H9 (cell line): ENCODE measurements around the gene PTPMT1. TPM values are rescaled to one million over a fixed set of nuclear protein-coding genes. Genes with fewer than 3 reads are reported as not detected.
A peak's percentile ranks its signal among the peaks of the same experiment; 100 is the strongest.

Experiments used
- DNase-seq: peaks from one replicate; pipeline ENCODE4 v3.0.0-alpha.2; 2017
- H2AFZ ChIP-seq: one replicate; pipeline ENCODE4 v1.6.1; 2013; ENCODE audit warnings: mild to moderate bottlenecking, low read length, control low read depth, moderate library complexity
- H2AK5ac ChIP-seq: 2 replicates; pipeline ENCODE4 v1.6.1; 2013; ENCODE audit warnings: low read length, control low read depth, mixed read lengths; ENCODE audit not compliant: insufficient read length
- H2BK120ac ChIP-seq: one replicate; pipeline ENCODE4 v1.6.1; 2013; ENCODE audit warnings: low read depth, mild to moderate bottlenecking, low read length, control low read depth, inconsistent platforms; ENCODE audit not compliant: poor library complexity, severe bottlenecking
- H2BK12ac ChIP-seq: 2 replicates; pipeline ENCODE4 v1.6.1; 2013; ENCODE audit warnings: low read length, control low read depth, mixed read lengths, low read depth; ENCODE audit not compliant: insufficient read length
- H2BK15ac ChIP-seq: 2 replicates; pipeline ENCODE4 v1.6.1; 2013; ENCODE audit warnings: low read depth, low read length, control low read depth
- H2BK20ac ChIP-seq: one replicate; pipeline ENCODE4 v1.6.1; 2013; ENCODE audit warnings: low read depth, mild to moderate bottlenecking, low read length, control low read depth, inconsistent platforms; ENCODE audit not compliant: poor library complexity, severe bottlenecking
- H2BK5ac ChIP-seq: 2 replicates; pipeline ENCODE4 v1.6.1; 2013; ENCODE audit warnings: low read length, control low read depth, mixed read lengths; ENCODE audit not compliant: insufficient read length
- H3K14ac ChIP-seq: 2 replicates; pipeline ENCODE4 v1.6.1; 2013; ENCODE audit warnings: low read length, control low read depth; ENCODE audit not compliant: insufficient read depth
- H3K18ac ChIP-seq: 2 replicates; pipeline ENCODE4 v1.6.1; 2013; ENCODE audit warnings: low read depth, mild to moderate bottlenecking, mixed read lengths, low read length, control low read depth; ENCODE audit not compliant: insufficient read length
- H3K23ac ChIP-seq: 2 replicates; pipeline ENCODE4 v1.6.1; 2013; ENCODE audit warnings: low read length, control low read depth, mixed read lengths, low read depth; ENCODE audit not compliant: insufficient read length
- H3K23me2 ChIP-seq: 2 replicates; pipeline ENCODE4 v1.6.1; 2013; ENCODE audit warnings: low read depth, mild to moderate bottlenecking, mixed read lengths, low read length, control low read depth; ENCODE audit not compliant: insufficient read length, poor library complexity, severe bottlenecking
- H3K27ac ChIP-seq: 2 replicates; pipeline ENCODE4 v1.5.1; 2013; ENCODE audit warnings: low read length, control low read depth, mixed read lengths, low read depth; ENCODE audit not compliant: insufficient read length
- H3K27me3 ChIP-seq: 2 replicates; pipeline ENCODE4 v1.6.1; 2013; ENCODE audit warnings: low read length, control low read depth, inconsistent platforms; ENCODE audit not compliant: insufficient read depth
- H3K4ac ChIP-seq: 2 replicates; pipeline ENCODE4 v1.6.1; 2013; ENCODE audit warnings: low read depth, mild to moderate bottlenecking, control low read depth, inconsistent platforms, low read length, moderate library complexity
- H3K4me1 ChIP-seq: 2 replicates; pipeline ENCODE4 v1.6.1; 2013; ENCODE audit warnings: low read length, control low read depth, inconsistent platforms; ENCODE audit not compliant: insufficient read depth
- H3K4me2 ChIP-seq: 2 replicates; pipeline ENCODE4 v1.6.1; 2013; ENCODE audit warnings: low read length, control low read depth, mixed read lengths; ENCODE audit not compliant: insufficient read length, insufficient read depth
- H3K56ac ChIP-seq: 2 replicates; pipeline ENCODE4 v1.6.1; 2013; ENCODE audit warnings: low read depth, mild to moderate bottlenecking, mixed read lengths, low read length, control low read depth; ENCODE audit not compliant: insufficient read length
- H3K79me1 ChIP-seq: 2 replicates; pipeline ENCODE4 v1.6.1; 2013; ENCODE audit warnings: low read depth, mild to moderate bottlenecking, moderate library complexity, low read length, control low read depth, inconsistent platforms; ENCODE audit not compliant: insufficient read depth, poor library complexity, severe bottlenecking
- H3K79me2 ChIP-seq: 2 replicates; pipeline ENCODE4 v1.6.1; 2013; ENCODE audit warnings: low read length, control low read depth, inconsistent platforms; ENCODE audit not compliant: insufficient read depth
- H3K9ac ChIP-seq: 2 replicates; pipeline ENCODE4 v1.6.1; 2013; ENCODE audit warnings: low read length, control low read depth, mixed read lengths; ENCODE audit not compliant: insufficient read length; ENCODE audit errors: extremely low read depth
- H3K9me3 ChIP-seq: one replicate; pipeline ENCODE4 v1.6.1; 2013; ENCODE audit warnings: low read depth, low read length, inconsistent platforms; ENCODE audit not compliant: control insufficient read depth
- H3T11ph ChIP-seq: one replicate; pipeline ENCODE4 v1.6.1; 2013; ENCODE audit warnings: mild to moderate bottlenecking, low read length, control low read depth, inconsistent platforms
- H4K20me1 ChIP-seq: one replicate; pipeline ENCODE4 v1.6.1; 2013; ENCODE audit not compliant: control insufficient read depth, insufficient read length, insufficient read depth
- H4K5ac ChIP-seq: 2 replicates; pipeline ENCODE4 v1.6.1; 2013; ENCODE audit warnings: low read depth, mild to moderate bottlenecking, mixed read lengths, low read length, control low read depth; ENCODE audit not compliant: insufficient read length
- H4K8ac ChIP-seq: replicated peaks from 2 replicates; pipeline ENCODE4 v1.6.1; 2013; ENCODE audit warnings: low read length, control low read depth, mixed read lengths, low read depth; ENCODE audit not compliant: insufficient read length
- H4K91ac ChIP-seq: 2 replicates; pipeline ENCODE4 v1.6.1; 2013; ENCODE audit warnings: low read depth, mild to moderate bottlenecking, moderate library complexity, mixed read lengths, low read length, control low read depth; ENCODE audit not compliant: insufficient read length
- H3K27ac Mint-ChIP-seq, 3 experiments: 2 replicates in 2 of 3; 3 replicates in 1 of 3; pipeline ENCODE4 v1.8.0; 2020 to 2021; ENCODE audit warnings: mixed read lengths in 3 of 3, mild to moderate bottlenecking in 1 of 3, moderate library complexity in 1 of 3
- H3K27me3 Mint-ChIP-seq: 2 replicates; pipeline ENCODE4 v1.8.0; 2021; ENCODE audit warnings: low read depth, mild to moderate bottlenecking, moderate library complexity, mixed read lengths
- H3K36me3 Mint-ChIP-seq, 3 experiments: 2 replicates in 2 of 3; 3 replicates in 1 of 3; pipeline ENCODE4 v1.8.0; 2020 to 2021; ENCODE audit warnings: low read depth in 3 of 3, mixed read lengths in 3 of 3; ENCODE audit not compliant: insufficient read depth in 1 of 3
- H3K4me1 Mint-ChIP-seq, 2 experiments: 2 replicates each; pipeline ENCODE4 v1.8.0; 2020; ENCODE audit warnings: mixed read lengths in 2 of 2
- H3K4me3 Mint-ChIP-seq, 2 experiments: 2 replicates in 1 of 2; 3 replicates in 1 of 2; pipeline ENCODE4 v1.8.0; 2020 to 2021; ENCODE audit warnings: mild to moderate bottlenecking in 2 of 2, mixed read lengths in 2 of 2, moderate library complexity in 1 of 2
- H3K9me3 Mint-ChIP-seq, 2 experiments: 2 replicates in 1 of 2; 3 replicates in 1 of 2; pipeline ENCODE4 v1.8.0; 2020; ENCODE audit warnings: mild to moderate bottlenecking in 2 of 2, mixed read lengths in 2 of 2, moderate library complexity in 1 of 2
- CTCF ChIP-seq: fragments of 200-600 bp; sonication (generic); conservative IDR thresholded peaks from 3 replicates; pipeline ENCODE4 v1.8.0; 2021; ENCODE audit warnings: antibody characterized with exemption, mild to moderate bottlenecking
- WGBS: extraction: QIAGEN DNeasy Blood & Tissue Kit; methylation state at CpG from one replicate; pipeline ENCODE4 v1.1.7; 2013; ENCODE audit warnings: missing lambda C conversion rate, low lambda C conversion rate, mixed read lengths; ENCODE audit not compliant: insufficient read length; ENCODE audit errors: extremely low coverage; 5-methylcytosine and 5-hydroxymethylcytosine counted together
- total RNA-seq: library from RNA; stranded (reverse); gene quantifications from 2 replicates; pipeline ENCODE4 v1.2.1, GENCODE V29; 2021

The PTPMT1 gene
- total RNA-seq, 1 experiment from 2014 or later, result 72.9 TPM

GRCh38 chr11:47527186-47527585, 38.2 kb upstream of the PTPMT1 start:
- Mint-ChIP-seq H3K36me3 (peaks cover 0 to 10% (median 4%) of the 10 kb centered on the region in 3 experiments; a peak in 3 of 7 replicates), H3K9me3 (no peaks in the 10 kb centered on the region), H3K27ac (no peak overlapping the region), H3K27me3 (no peaks in the 10 kb centered on the region; the same call in 1 of the 2 replicates), H3K4me3 (no peak overlapping the region), H3K4me1 (peaks cover 40 to 41% of the 10 kb centered on the region in 2 experiments)
- no peak for TF ChIP-seq CTCF
- Histone ChIP-seq H2AFZ (no peak overlapping the region), H3K18ac (no peak overlapping the region), H3K4me2 (no peak overlapping the region), H2BK12ac (no peak overlapping the region), H3K79me1 (peaks cover 4% of the 10 kb centered on the region), H2BK120ac (no peak overlapping the region), H4K91ac (no peak overlapping the region), H3K79me2 (peaks cover 66% of the 10 kb centered on the region; the same call in 1 of the 2 replicates), H3K9ac (no peak overlapping the region), H3K23ac (no peak overlapping the region), H3K14ac (no peak overlapping the region), H4K8ac (no peak overlapping the region), H4K5ac (no peak overlapping the region), H3K56ac (no peak overlapping the region), H2BK5ac (no peak overlapping the region), H3K27ac (no peak overlapping the region), H3K23me2 (no peaks in the 10 kb centered on the region), H2BK20ac (no peak overlapping the region), H3K27me3 (no peaks in the 10 kb centered on the region), H3T11ph (no peak overlapping the region), H3K4ac (no peak overlapping the region), H4K20me1 (peaks cover 2% of the 10 kb centered on the region), H2BK15ac (no peak overlapping the region), H3K4me1 (peaks cover 12% of the 10 kb centered on the region; the same call in 1 of the 2 replicates), H2AK5ac (no peak overlapping the region), H3K9me3 (no peaks in the 10 kb centered on the region)
- WGBS, result no CpG with 5 or more reads among the region's 6 CpGs
- DNase-seq, result peak; percentile 11
